HG03097 (cell line): ENCODE measurements around the gene RELN.
"Not testable (repeated sequence)": the region's sequence is repeated elsewhere in the genome, so short reads cannot be mapped to it uniquely, and the experiment has no call there.

Source experiments
- ATAC-seq: cut with Tn5 transposase; IDR thresholded peaks from one replicate; pipeline ENCODE4 v1.9.1; 2021; ENCODE audit not compliant: unreplicated experiment, low FRiP score

RELN gene

GRCh38 chr7:103947026-103947655, 42.3 kb downstream of the RELN start:
- no peak for ATAC-seq

GRCh38 chr7:103944230-103944900, 45.1 kb downstream of the RELN start:
- ATAC-seq = no peak

GRCh38 chr7:103941976-103942375, 47.5 kb downstream of the RELN start:
- ATAC-seq = no peak

- no peak for ATAC-seq
Observed at GRCh38 chr7:103940382-103941268, 48.8 kb downstream of the RELN start.

- no peak for ATAC-seq
Observed at GRCh38 chr7:103937680-103938079, 51.8 kb downstream of the RELN start.

GRCh38 chr7:103936558-103936957, 52.9 kb downstream of the RELN start:
- no peak for ATAC-seq

- no peak for ATAC-seq
Observed at GRCh38 chr7:103934508-103934907, 55.0 kb downstream of the RELN start.

- no peak for ATAC-seq
Observed at GRCh38 chr7:103932389-103932788, 57.1 kb downstream of the RELN start.

- no peak for ATAC-seq
Observed at GRCh38 chr7:103929901-103930311, 59.6 kb downstream of the RELN start.

- ATAC-seq = no peak
Observed at GRCh38 chr7:103928581-103928980, 60.9 kb downstream of the RELN start.

- no peak for ATAC-seq
Observed at GRCh38 chr7:103924184-103924583, 65.3 kb downstream of the RELN start.

- no peak for ATAC-seq
Observed at GRCh38 chr7:103922407-103922806, 67.1 kb downstream of the RELN start.

- ATAC-seq = no peak
Observed at GRCh38 chr7:103921692-103922091, 67.8 kb downstream of the RELN start.

GRCh38 chr7:103919272-103919868, 70.1 kb downstream of the RELN start:
- no peak for ATAC-seq

- ATAC-seq = no peak
Observed at GRCh38 chr7:103918631-103919271, 70.7 kb downstream of the RELN start.

GRCh38 chr7:103915680-103916357, 73.6 kb downstream of the RELN start:
- ATAC-seq = no peak

- ATAC-seq = no peak
Observed at GRCh38 chr7:103914147-103914899, 75.1 kb downstream of the RELN start.

GRCh38 chr7:103912891-103913605, 76.4 kb downstream of the RELN start:
- ATAC-seq = no peak

- ATAC-seq = not testable (repeated sequence)
Observed at GRCh38 chr7:103911015-103911414, 78.4 kb downstream of the RELN start.
